ENCODE measurements around the gene TTC9.

TTC9 gene

DNA sequence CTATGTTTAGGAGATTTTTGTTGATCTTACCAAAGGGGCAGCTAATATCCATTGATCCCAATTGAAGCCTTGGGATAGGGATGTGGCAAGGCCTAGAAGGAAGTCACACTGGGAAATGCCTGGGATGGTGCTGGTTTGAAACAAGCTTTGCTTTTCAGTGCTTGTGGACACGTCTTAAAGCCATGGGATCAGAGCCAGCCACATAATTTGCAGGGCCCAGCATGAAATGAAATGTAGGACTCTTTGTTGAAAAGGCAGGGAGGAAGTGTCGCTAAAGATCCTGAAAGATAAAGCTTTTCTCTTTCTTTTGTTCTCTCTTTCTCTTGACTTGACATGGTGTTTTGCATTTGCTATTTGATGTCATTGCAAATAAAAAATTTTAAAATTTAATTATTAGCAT is 5.0 kb downstream of the TTC9 start:
- Histone ChIP-seq H3K36me3 (no peaks in the 10 kb centered on the region; the same call in 1 of the 2 replicates), H3K27me3 (ENCODE audit: insufficient read depth, low read depth, severe bottlenecking) (no peaks in the 10 kb centered on the region), H3K27ac (no peak overlapping the region), H3K4me3 (ENCODE audit: low read depth, low read length) (no peak overlapping the region), H3K9me3 (ENCODE audit: severe bottlenecking) (no peaks in the 10 kb centered on the region)
- no peak for DNase-seq
- TF ChIP-seq, protein P1, sequence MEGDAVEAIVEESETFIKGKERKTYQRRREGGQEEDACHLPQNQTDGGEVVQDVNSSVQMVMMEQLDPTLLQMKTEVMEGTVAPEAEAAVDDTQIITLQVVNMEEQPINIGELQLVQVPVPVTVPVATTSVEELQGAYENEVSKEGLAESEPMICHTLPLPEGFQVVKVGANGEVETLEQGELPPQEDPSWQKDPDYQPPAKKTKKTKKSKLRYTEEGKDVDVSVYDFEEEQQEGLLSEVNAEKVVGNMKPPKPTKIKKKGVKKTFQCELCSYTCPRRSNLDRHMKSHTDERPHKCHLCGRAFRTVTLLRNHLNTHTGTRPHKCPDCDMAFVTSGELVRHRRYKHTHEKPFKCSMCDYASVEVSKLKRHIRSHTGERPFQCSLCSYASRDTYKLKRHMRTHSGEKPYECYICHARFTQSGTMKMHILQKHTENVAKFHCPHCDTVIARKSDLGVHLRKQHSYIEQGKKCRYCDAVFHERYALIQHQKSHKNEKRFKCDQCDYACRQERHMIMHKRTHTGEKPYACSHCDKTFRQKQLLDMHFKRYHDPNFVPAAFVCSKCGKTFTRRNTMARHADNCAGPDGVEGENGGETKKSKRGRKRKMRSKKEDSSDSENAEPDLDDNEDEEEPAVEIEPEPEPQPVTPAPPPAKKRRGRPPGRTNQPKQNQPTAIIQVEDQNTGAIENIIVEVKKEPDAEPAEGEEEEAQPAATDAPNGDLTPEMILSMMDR (IDR thresholded peaks at IDR 0.05; ENCODE audit: low read depth, low read length) = no peak

DNA sequence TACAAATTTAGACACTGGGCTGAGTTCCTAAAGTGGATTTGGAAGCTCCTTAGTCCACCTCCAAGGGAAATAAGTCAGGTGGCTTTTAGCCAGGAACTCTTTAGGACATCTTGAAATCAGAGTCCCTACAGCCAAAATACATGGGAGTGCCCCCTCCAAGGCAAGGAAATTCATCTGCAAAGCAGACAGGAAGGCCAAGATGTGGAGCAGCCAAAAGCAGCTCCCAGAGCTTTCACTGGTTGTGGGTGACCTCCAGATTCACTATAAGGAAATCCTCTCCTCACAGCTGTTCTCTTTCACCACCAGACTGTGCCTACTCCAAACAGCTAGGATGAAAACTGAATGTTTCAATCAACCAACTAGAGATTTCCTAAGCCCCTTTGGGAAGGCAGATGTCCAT is 6.6 kb downstream of the TTC9 start:
- no peak overlapping the region for H3K4me3 ChIP-seq (ENCODE audit: low read depth, low read length)
- no peaks in the 10 kb centered on the region for H3K9me3 ChIP-seq (ENCODE audit: severe bottlenecking)
- DNase-seq = no peak
- TF ChIP-seq, protein P1 (IDR thresholded peaks at IDR 0.05; ENCODE audit: low read depth, low read length) = no peak
- peaks cover 4% of the 10 kb centered on the region for H3K36me3 ChIP-seq
- no peaks in the 10 kb centered on the region for H3K27me3 ChIP-seq (ENCODE audit: insufficient read depth, low read depth, severe bottlenecking)
- H3K27ac ChIP-seq = no peak overlapping the region

DNA sequence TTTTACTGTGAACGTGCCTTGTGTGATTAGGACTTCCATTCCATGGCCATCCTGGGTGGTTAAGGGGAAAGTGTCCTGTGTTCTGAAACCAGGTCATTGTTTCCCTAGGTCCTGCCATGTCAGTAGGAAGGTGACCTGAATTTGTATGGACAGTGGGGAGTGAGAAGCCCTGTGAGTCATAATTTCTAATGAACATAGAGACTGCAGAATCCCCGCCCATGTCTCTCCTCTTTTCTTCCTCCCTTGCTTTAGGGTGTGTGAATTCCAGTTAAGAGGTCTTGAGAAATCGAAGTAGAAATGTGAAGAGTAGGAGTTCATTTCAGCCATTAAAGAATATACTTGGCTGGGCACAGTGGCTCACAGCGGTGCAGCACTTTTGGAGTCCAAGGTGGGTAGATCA is 8.1 kb downstream of the TTC9 start:
- H3K36me3 ChIP-seq = peaks cover 4% of the 10 kb centered on the region
- no peaks in the 10 kb centered on the region for H3K9me3 ChIP-seq (ENCODE audit: severe bottlenecking)
- H3K27ac ChIP-seq = no peak overlapping the region
- TF ChIP-seq, protein P1 (IDR thresholded peaks at IDR 0.05; ENCODE audit: low read depth, low read length) = no peak
- no peaks in the 10 kb centered on the region for H3K27me3 ChIP-seq (ENCODE audit: insufficient read depth, low read depth, severe bottlenecking)
- no peak overlapping the region for H3K4me3 ChIP-seq (ENCODE audit: low read depth, low read length)
- DNase-seq = no peak

DNA sequence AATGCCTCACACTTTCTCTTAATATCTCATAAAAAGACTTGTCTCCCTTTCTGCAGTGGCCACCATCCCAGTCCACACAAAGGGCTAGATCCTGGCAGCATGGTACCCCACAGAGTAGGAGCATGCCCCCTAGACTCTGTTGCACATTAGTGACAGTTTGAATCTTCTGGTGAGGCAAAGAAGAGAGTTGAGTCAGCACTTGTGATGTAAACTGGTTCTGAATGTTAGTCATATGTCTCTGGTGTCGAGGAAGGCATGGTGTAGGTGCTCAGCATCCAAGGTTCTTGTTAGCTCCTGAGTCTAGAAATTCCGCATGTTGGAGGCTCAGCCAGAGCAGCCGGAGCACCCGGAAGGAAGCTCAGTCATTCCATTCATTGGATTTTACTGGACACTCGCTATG is 9.8 kb downstream of the TTC9 start:
- TF ChIP-seq, protein P1 (IDR thresholded peaks at IDR 0.05; ENCODE audit: low read depth, low read length) = no peak
- H3K4me3 ChIP-seq (ENCODE audit: low read depth, low read length) = no peak overlapping the region

DNA sequence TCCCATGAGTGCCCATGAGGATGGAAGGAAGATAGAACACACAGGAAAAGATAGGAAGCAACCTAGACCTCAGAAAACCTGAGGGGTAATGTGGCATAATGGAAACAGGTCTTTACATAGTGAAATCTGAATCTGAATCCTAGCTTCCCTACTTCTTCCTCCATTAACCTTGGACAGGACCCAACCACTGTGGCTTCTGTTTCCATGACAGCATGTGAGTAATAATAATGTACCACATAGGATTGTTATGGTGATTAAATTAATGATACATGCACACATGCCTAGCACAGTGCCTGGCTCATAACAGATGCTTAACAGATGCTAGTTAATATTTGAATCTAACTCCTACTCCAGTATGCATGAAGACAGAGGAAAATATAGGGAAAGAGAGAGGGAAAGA is 11.2 kb downstream of the TTC9 start:
- TF ChIP-seq, protein P1 (IDR thresholded peaks at IDR 0.05; ENCODE audit: low read depth, low read length) = no peak
- no peak for DNase-seq
- Histone ChIP-seq H3K27me3 (ENCODE audit: insufficient read depth, low read depth, severe bottlenecking) (no peaks in the 10 kb centered on the region), H3K9me3 (ENCODE audit: severe bottlenecking) (no peaks in the 10 kb centered on the region), H3K27ac (no peak overlapping the region), H3K36me3 (peaks cover 4% of the 10 kb centered on the region), H3K4me3 (ENCODE audit: low read depth, low read length) (no peak overlapping the region)

More for the DNA sequence above, 9.8 kb downstream of the TTC9 start:
- no peaks in the 10 kb centered on the region for H3K27me3 ChIP-seq (ENCODE audit: insufficient read depth, low read depth, severe bottlenecking)
- peaks cover 4% of the 10 kb centered on the region for H3K36me3 ChIP-seq
- no peak for DNase-seq
- no peaks in the 10 kb centered on the region for H3K9me3 ChIP-seq (ENCODE audit: severe bottlenecking)
- no peak overlapping the region for H3K27ac ChIP-seq

DNA sequence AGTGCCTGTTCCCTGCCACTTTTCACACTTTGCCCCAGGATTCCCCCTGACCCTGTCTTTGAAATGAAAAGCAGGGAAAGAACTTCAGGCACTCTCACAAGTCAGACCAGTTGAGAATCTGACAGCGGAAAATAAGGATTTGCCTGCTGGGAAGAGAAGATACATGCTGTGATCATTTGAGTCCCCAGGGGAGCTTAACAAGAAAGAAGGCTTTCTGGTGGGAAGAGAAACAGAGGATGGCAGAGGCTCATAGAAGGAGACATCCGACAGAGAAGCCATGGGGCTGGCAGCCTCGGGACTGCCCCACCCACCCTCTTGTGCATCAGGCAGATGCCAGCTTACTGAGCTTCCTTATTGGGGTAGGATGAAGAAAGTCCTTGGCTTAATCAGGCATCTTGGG is 11.9 kb downstream of the TTC9 start:
- Histone ChIP-seq H3K36me3 (peaks cover 4% of the 10 kb centered on the region), H3K27ac (no peak overlapping the region), H3K27me3 (ENCODE audit: insufficient read depth, low read depth, severe bottlenecking) (no peaks in the 10 kb centered on the region), H3K9me3 (ENCODE audit: severe bottlenecking) (no peaks in the 10 kb centered on the region), H3K4me3 (ENCODE audit: low read depth, low read length) (no peak overlapping the region)
- TF ChIP-seq, protein P1 (IDR thresholded peaks at IDR 0.05; ENCODE audit: low read depth, low read length) = no peak
- no peak for DNase-seq
